Neural progenitor cell (in vitro differentiated cells): Measurements from ENCODE around the gene TRAK2. TPM values are rescaled to one million over a fixed set of nuclear protein-coding genes. Genes with fewer than 3 reads are reported as not detected.
"Not testable (repeated sequence)": the region's sequence is repeated elsewhere in the genome, so short reads cannot be mapped to it uniquely, and the experiment has no call there.

ENCODE experiments used
- DNase-seq: peaks from one replicate; pipeline ENCODE4 v3.0.0-alpha.2; 2016; ENCODE audit warnings: low spot score
- H2AFZ ChIP-seq: fragments of 200-600 bp; sonication (generic); replicated peaks from 2 replicates; pipeline ENCODE4 v1.6.1; 2016; ENCODE audit warnings: antibody characterized with exemption
- H3F3A ChIP-seq: fragments of 200-600 bp; sonication (generic); 2 replicates; pipeline ENCODE4 v1.6.1; 2016; ENCODE audit warnings: antibody characterized with exemption, low read depth
- H3K27ac ChIP-seq: fragments of 200-600 bp; sonication (generic); 2 replicates; pipeline ENCODE4 v1.5.1; 2016; ENCODE audit warnings: mild to moderate bottlenecking
- H3K27me3 ChIP-seq: fragments of 200-600 bp; sonication (generic); 2 replicates; pipeline ENCODE4 v1.6.1; 2016; ENCODE audit warnings: mild to moderate bottlenecking, moderate library complexity
- H3K36me3 ChIP-seq: fragments of 200-600 bp; sonication (generic); 2 replicates; pipeline ENCODE4 v1.5.1; 2016
- H3K4me1 ChIP-seq: fragments of 200-600 bp; sonication (generic); 2 replicates; pipeline ENCODE4 v1.6.1; 2016; ENCODE audit warnings: mixed run types
- H3K4me2 ChIP-seq: fragments of 200-600 bp; sonication (generic); 2 replicates; pipeline ENCODE4 v1.6.1; 2016
- H3K4me3 ChIP-seq: fragments of 200-600 bp; sonication (generic); 2 replicates; pipeline ENCODE4 v1.5.1; 2016
- H3K79me2 ChIP-seq: fragments of 200-600 bp; sonication (generic); 2 replicates; pipeline ENCODE4 v1.6.1; 2016; ENCODE audit warnings: low read depth
- H3K9ac ChIP-seq: fragments of 200-600 bp; sonication (generic); 2 replicates; pipeline ENCODE4 v1.6.1; 2016
- H3K9me3 ChIP-seq: fragments of 200-600 bp; sonication (generic); 2 replicates; pipeline ENCODE4 v1.5.1; 2016; ENCODE audit warnings: low read depth
- H4K20me1 ChIP-seq: fragments of 200-600 bp; sonication (generic); 2 replicates; pipeline ENCODE4 v1.6.1; 2016; ENCODE audit warnings: low read depth
- H3K27ac Mint-ChIP-seq: 3 replicates; pipeline ENCODE4 v1.8.0; 2021; ENCODE audit warnings: mixed read lengths
- H3K27me3 Mint-ChIP-seq: 2 replicates; pipeline ENCODE4 v1.8.0; 2022; ENCODE audit warnings: low read depth, mild to moderate bottlenecking, inconsistent platforms, moderate library complexity, mixed read lengths; ENCODE audit not compliant: insufficient read depth
- H3K36me3 Mint-ChIP-seq: 3 replicates; pipeline ENCODE4 v1.8.0; 2021; ENCODE audit warnings: mixed read lengths
- H3K4me1 Mint-ChIP-seq: 3 replicates; pipeline ENCODE4 v1.8.0; 2021; ENCODE audit warnings: mixed read lengths
- H3K4me3 Mint-ChIP-seq: 3 replicates; pipeline ENCODE4 v1.8.0; 2021; ENCODE audit warnings: mild to moderate bottlenecking, moderate library complexity, mixed read lengths
- H3K9me3 Mint-ChIP-seq: 3 replicates; pipeline ENCODE4 v1.8.0; 2020; ENCODE audit warnings: mixed read lengths
- EZH2 ChIP-seq: fragments of 200-600 bp; sonication (generic); IDR thresholded peaks from 2 replicates; pipeline ENCODE4 v1.6.1; 2017; ENCODE audit warnings: antibody characterized with exemption, mild to moderate bottlenecking, moderate library complexity
- EZH2phosphoT487 ChIP-seq: fragments of 200-600 bp; sonication (generic); IDR thresholded peaks from 2 replicates; pipeline ENCODE4 v1.6.1; 2017; ENCODE audit warnings: antibody characterized with exemption
- total RNA-seq: library from RNA; depleted of rRNA; stranded (reverse); fragments of >200 nt; gene quantifications from 2 replicates; pipeline ENCODE4 v1.2.3, GENCODE V29; 2015; ENCODE audit warnings: low replicate concordance
- TF ChIP-seq, protein P1 (sequence below): fragments of 200-600 bp; sonication (generic); IDR thresholded peaks from 2 replicates; pipeline ENCODE4 v1.5.1; 2017; ENCODE audit warnings: antibody characterized with exemption, mild to moderate bottlenecking

Gene TRAK2
- total RNA-seq, 1 donor from 2014 or later = 7.1 TPM

GRCh38 chr2:201441409-201441808, 9.8 kb downstream of the TRAK2 start:
- TF ChIP-seq, protein P1, sequence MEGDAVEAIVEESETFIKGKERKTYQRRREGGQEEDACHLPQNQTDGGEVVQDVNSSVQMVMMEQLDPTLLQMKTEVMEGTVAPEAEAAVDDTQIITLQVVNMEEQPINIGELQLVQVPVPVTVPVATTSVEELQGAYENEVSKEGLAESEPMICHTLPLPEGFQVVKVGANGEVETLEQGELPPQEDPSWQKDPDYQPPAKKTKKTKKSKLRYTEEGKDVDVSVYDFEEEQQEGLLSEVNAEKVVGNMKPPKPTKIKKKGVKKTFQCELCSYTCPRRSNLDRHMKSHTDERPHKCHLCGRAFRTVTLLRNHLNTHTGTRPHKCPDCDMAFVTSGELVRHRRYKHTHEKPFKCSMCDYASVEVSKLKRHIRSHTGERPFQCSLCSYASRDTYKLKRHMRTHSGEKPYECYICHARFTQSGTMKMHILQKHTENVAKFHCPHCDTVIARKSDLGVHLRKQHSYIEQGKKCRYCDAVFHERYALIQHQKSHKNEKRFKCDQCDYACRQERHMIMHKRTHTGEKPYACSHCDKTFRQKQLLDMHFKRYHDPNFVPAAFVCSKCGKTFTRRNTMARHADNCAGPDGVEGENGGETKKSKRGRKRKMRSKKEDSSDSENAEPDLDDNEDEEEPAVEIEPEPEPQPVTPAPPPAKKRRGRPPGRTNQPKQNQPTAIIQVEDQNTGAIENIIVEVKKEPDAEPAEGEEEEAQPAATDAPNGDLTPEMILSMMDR = no peak
- TF ChIP-seq EZH2phosphoT487 = no peak
- TF ChIP-seq EZH2 = no peak
- Mint-ChIP-seq H3K36me3 (no peaks in the 10 kb centered on the region), H3K9me3 (no peaks in the 10 kb centered on the region), H3K27me3 (no peaks in the 10 kb centered on the region), H3K4me3 (no peak overlapping the region), H3K4me1 (no peaks in the 10 kb centered on the region), H3K27ac (no peak overlapping the region)
- Histone ChIP-seq H3K9me3 (no peaks in the 10 kb centered on the region), H3K4me3 (no peak overlapping the region), H2AFZ (no peak overlapping the region), H4K20me1 (no peaks in the 10 kb centered on the region), H3K27ac (no peak overlapping the region), H3K36me3 (no peaks in the 10 kb centered on the region), H3K9ac (no peak overlapping the region), H3K79me2 (peaks cover 9% of the 10 kb centered on the region), H3K4me1 (no peaks in the 10 kb centered on the region), H3K4me2 (no peak overlapping the region), H3F3A (no peaks in the 10 kb centered on the region), H3K27me3 (no peaks in the 10 kb centered on the region)
- DNase-seq = no peak

DNA sequence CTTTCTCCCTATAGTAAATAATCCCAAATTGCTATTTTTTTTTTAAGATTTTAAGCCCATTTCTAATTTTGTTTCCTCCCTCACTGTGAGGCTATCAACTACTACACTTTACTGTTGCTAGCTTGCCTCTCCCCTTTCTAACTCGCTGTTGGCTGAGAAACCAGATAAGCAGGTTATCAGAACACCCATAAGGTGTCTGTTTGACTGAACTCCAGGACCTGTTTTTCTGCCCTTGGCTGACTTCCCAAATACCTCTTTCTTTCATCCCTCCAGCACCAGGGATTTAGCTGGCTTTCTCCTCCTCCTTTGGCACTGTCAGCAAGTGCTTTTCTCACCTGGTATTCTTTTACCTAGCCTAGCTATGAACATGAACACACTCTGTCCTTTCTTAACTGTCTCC, 11.1 kb downstream of the TRAK2 start:
- Histone ChIP-seq H3F3A (no peaks in the 10 kb centered on the region), H4K20me1 (no peaks in the 10 kb centered on the region), H3K9ac (no peak overlapping the region), H3K36me3 (no peaks in the 10 kb centered on the region), H3K4me1 (no peaks in the 10 kb centered on the region), H3K4me2 (no peak overlapping the region), H3K27me3 (no peaks in the 10 kb centered on the region), H3K79me2 (peaks cover 9% of the 10 kb centered on the region), H3K4me3 (no peak overlapping the region), H3K9me3 (no peaks in the 10 kb centered on the region), H3K27ac (no peak overlapping the region), H2AFZ (no peak overlapping the region)
- H3K4me1 Mint-ChIP-seq = no peaks in the 10 kb centered on the region
- no peaks in the 10 kb centered on the region for H3K9me3 Mint-ChIP-seq
- TF ChIP-seq EZH2phosphoT487 = no peak
- TF ChIP-seq EZH2 = no peak
- TF ChIP-seq, protein P1 = no peak
- no peaks in the 10 kb centered on the region for H3K36me3 Mint-ChIP-seq
- no peaks in the 10 kb centered on the region for H3K27me3 Mint-ChIP-seq
- no peak overlapping the region for H3K4me3 Mint-ChIP-seq
- DNase-seq = no peak
- no peak overlapping the region for H3K27ac Mint-ChIP-seq

DNA sequence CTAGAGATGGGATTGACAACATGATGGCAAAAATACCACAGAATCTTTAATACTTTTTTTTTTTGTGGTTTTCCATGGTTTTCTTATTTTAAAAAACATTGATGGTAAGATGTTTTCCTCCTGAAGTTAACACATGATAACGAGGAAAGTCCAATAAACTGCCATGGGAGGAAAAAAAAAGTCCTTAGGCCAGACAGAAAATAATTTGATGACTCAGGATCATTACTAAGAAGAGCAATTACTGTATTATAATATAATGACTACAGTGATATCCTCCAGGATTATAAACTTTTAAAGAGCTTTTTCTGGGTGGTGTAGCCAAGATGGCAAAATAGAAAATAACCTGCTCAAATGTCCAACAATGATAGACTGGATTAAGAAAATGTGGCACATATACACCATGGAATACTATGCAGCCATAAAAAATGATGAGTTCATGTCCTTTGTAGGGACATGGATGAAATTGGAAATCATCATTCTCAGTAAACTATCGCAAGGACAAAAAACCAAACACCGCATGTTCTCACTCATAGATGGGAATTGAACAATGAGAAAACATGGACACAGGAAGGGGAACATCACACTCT, 11.8 kb downstream of the TRAK2 start:
- H3K9me3 Mint-ChIP-seq, H3K27ac ChIP-seq, H3K36me3 Mint-ChIP-seq, H3K27me3 Mint-ChIP-seq, H3K36me3 ChIP-seq, DNase-seq, H3K4me1 ChIP-seq, H4K20me1 ChIP-seq, H3K4me2 ChIP-seq, H2AFZ ChIP-seq, H3K9me3 ChIP-seq, H3K4me3 Mint-ChIP-seq, H3K9ac ChIP-seq, H3K79me2 ChIP-seq, H3K27me3 ChIP-seq, H3K4me1 Mint-ChIP-seq, H3K27ac Mint-ChIP-seq, H3K4me3 ChIP-seq, H3F3A ChIP-seq: not testable (repeated sequence)

DNA sequence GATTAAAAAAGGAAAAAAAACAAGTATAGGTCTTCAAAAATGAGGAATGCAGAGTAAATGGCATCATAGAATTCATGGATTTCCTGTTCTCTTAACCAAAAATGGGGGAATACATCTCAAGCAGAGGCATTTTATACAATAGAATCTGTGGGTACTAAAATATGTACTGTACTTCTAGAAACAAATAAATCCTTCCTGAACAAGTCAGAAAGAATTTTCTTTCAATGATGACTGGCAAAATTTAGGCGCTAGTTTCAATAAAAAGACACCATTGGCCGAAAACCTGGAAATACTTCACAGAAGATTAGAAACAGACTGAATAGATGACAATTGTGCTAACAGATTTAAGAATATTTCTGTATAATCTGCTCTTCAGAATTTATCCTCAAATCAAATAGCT, 15.1 kb downstream of the TRAK2 start:
- Histone ChIP-seq H4K20me1 (no peaks in the 10 kb centered on the region), H3K27me3 (no peaks in the 10 kb centered on the region), H3K9me3 (no peaks in the 10 kb centered on the region), H2AFZ (no peak overlapping the region), H3K4me1 (no peaks in the 10 kb centered on the region), H3F3A (no peaks in the 10 kb centered on the region), H3K79me2 (peaks cover 9% of the 10 kb centered on the region), H3K4me2 (no peak overlapping the region), H3K36me3 (no peaks in the 10 kb centered on the region), H3K27ac (no peak overlapping the region), H3K4me3 (no peak overlapping the region), H3K9ac (no peak overlapping the region)
- no peak for DNase-seq
- Mint-ChIP-seq H3K36me3 (peaks cover 4% of the 10 kb centered on the region), H3K4me1 (no peaks in the 10 kb centered on the region), H3K4me3 (no peak overlapping the region), H3K27ac (no peak overlapping the region), H3K27me3 (peaks cover 2% of the 10 kb centered on the region), H3K9me3 (peaks cover 4% of the 10 kb centered on the region)
- TF ChIP-seq, protein P1 = no peak
- TF ChIP-seq EZH2 (no peak), EZH2phosphoT487 (no peak)
